Myocyte (in vitro differentiated cells): ENCODE measurements around the gene TMEM41A. TPM values are rescaled to one million over a fixed set of nuclear protein-coding genes. Genes with fewer than 3 reads are reported as not detected.

Experiments
- total RNA-seq: library from RNA; depleted of rRNA; stranded (reverse); fragments of >200 nt; gene quantifications from 2 replicates; pipeline ENCODE4 v1.2.3, GENCODE V29; 2014

The TMEM41A gene
- total RNA-seq, 1 donor from 2014 or later: 22.5 TPM

Other genes with a start within 250 kb of the TMEM41A start
- 3.6 and 10.2 TPM in 2 replicates for gene EHHADH, start 245.0 kb downstream of the TMEM41A start, total RNA-seq
- gene MAP3K13, start 135.9 kb downstream of the TMEM41A start, total RNA-seq: 9.4 and 12.1 TPM in 2 replicates
- gene LIPH, start 53.6 kb upstream of the TMEM41A start, total RNA-seq: not detected in 2 replicates
- 41.7 and 47.0 TPM in 2 replicates for gene SENP2, start 87.3 kb upstream of the TMEM41A start, total RNA-seq